Natural killer cell (primary cell): ENCODE data around the gene MAPK8. TPM values are rescaled to one million over a fixed set of nuclear protein-coding genes. Genes with fewer than 3 reads are reported as not detected.

Experiments
- ATAC-seq, 3 donors: fragments of 150-1000 bp in 2 of 3; fragments of 200-7000 bp in 1 of 3; cut with Tn5 transposase; 1 replicate in 1 of 3; 2 replicates in 2 of 3; pipeline ENCODE4 v1.10.0; 2021; ENCODE audit warnings: mild to moderate bottlenecking in 2 of 3, moderate library complexity in 2 of 3
- DNase-seq, 2 donors: peaks; one replicate each; pipeline versions ENCODE4 v3.0.0 to v3.0.0-alpha.2; 2013 to 2021; ENCODE audit warnings: mixed read lengths in 1 of 2
- H3K27ac ChIP-seq: one replicate; pipeline ENCODE4 v1.5.1; 2013; ENCODE audit warnings: mild to moderate bottlenecking, low read length
- H3K27me3 ChIP-seq: one replicate; pipeline ENCODE4 v1.6.1; 2013; ENCODE audit warnings: low read length; ENCODE audit not compliant: control insufficient read depth, insufficient read depth
- H3K36me3 ChIP-seq: one replicate; pipeline ENCODE4 v1.6.1; 2013; ENCODE audit warnings: low read length; ENCODE audit not compliant: control insufficient read depth, insufficient read depth
- H3K4me1 ChIP-seq: one replicate; pipeline ENCODE4 v1.6.1; 2013; ENCODE audit warnings: low read length; ENCODE audit not compliant: control insufficient read depth, insufficient read depth
- H3K4me3 ChIP-seq: one replicate; pipeline ENCODE4 v1.5.1; 2013; ENCODE audit warnings: low read length
- H3K9me3 ChIP-seq: one replicate; pipeline ENCODE4 v1.6.1; 2013; ENCODE audit warnings: low read length; ENCODE audit not compliant: control insufficient read depth, insufficient read depth
- H3K27ac Mint-ChIP-seq, 2 donors: one replicate each; pipeline ENCODE4 v1.8.0; 2022; ENCODE audit warnings: mild to moderate bottlenecking in 2 of 2, mixed read lengths in 2 of 2, moderate library complexity in 1 of 2
- H3K27me3 Mint-ChIP-seq, 2 donors: one replicate each; pipeline ENCODE4 v1.8.0; 2022; ENCODE audit warnings: low read depth in 2 of 2, mixed read lengths in 2 of 2
- H3K36me3 Mint-ChIP-seq: one replicate; pipeline ENCODE4 v1.8.0; 2022; ENCODE audit warnings: mixed read lengths
- H3K4me1 Mint-ChIP-seq, 2 donors: one replicate each; pipeline ENCODE4 v1.8.0; 2022; ENCODE audit warnings: mixed read lengths in 2 of 2
- H3K4me3 Mint-ChIP-seq: one replicate; pipeline ENCODE4 v1.8.0; 2022; ENCODE audit warnings: mild to moderate bottlenecking, moderate library complexity, mixed read lengths
- H3K9me3 Mint-ChIP-seq, 2 donors: one replicate each; pipeline ENCODE4 v1.8.0; 2022; ENCODE audit warnings: mixed read lengths in 2 of 2
- CTCF ChIP-seq: fragments of 200-600 bp; IDR thresholded peaks from one replicate; pipeline ENCODE4 v1.8.0; 2022; ENCODE audit warnings: antibody characterized with exemption
- WGBS: methylation state at CpG from one replicate; pipeline ENCODE4 v1.1.7; 2013; ENCODE audit warnings: missing lambda C conversion rate; ENCODE audit not compliant: insufficient coverage; 5-methylcytosine and 5-hydroxymethylcytosine counted together
- intact Hi-C: fragments of 100-400 bp; cut with micrococcal nuclease; formaldehyde crosslinking; loops from one replicate; pipeline ENCODE4 v1.14.2; 2022
- total RNA-seq, 4 donors: library from RNA; stranded (reverse); fragments of 120-200 nt in 1 of 4; gene quantifications; one replicate each; pipeline versions ENCODE4 v1.2.3 to v1.2.4, GENCODE V29; 2013 to 2022

The MAPK8 gene
- total RNA-seq, 3 donors from 2014 or later (not counting 1 experiment from before 2014, with no cell fraction given): 37.3 to 44.5 (median 40.8) TPM

GRCh38 chr10:48472501-48473069, 166.1 kb downstream of the MAPK8 start:
- Mint-ChIP-seq H3K9me3 (no peaks in the 10 kb centered on the region), H3K4me3 (no peak overlapping the region), H3K27me3 (peaks cover 7 to 12% of the 10 kb centered on the region in 2 donors), H3K36me3 (no peaks in the 10 kb centered on the region), H3K27ac (no peak overlapping the region), H3K4me1 (no peaks in the 10 kb centered on the region)
- DNase-seq (no peak), ATAC-seq (no peak)
- no peaks in the 10 kb centered on the region for H3K4me1 ChIP-seq
- no peak overlapping the region for H3K4me3 ChIP-seq
- no peak for TF ChIP-seq CTCF
- no peaks in the 10 kb centered on the region for H3K9me3 ChIP-seq
- H3K27ac ChIP-seq: no peak overlapping the region
- no peaks in the 10 kb centered on the region for H3K27me3 ChIP-seq
- 40% methylated on average over 1 of the region's 3 CpGs for WGBS
- no peaks in the 10 kb centered on the region for H3K36me3 ChIP-seq
- intact Hi-C loops: no loop called here

- Histone ChIP-seq H3K27me3 (no peaks in the 10 kb centered on the region), H3K27ac (no peak overlapping the region), H3K9me3 (no peaks in the 10 kb centered on the region), H3K4me3 (no peak overlapping the region), H3K36me3 (no peaks in the 10 kb centered on the region), H3K4me1 (no peaks in the 10 kb centered on the region)
- peaks cover 7 to 16% of the 10 kb centered on the region in 2 donors for H3K27me3 Mint-ChIP-seq
- H3K27ac Mint-ChIP-seq: no peak overlapping the region
- intact Hi-C loops: no loop called here
- no peak for TF ChIP-seq CTCF
- DNase-seq (no peak), ATAC-seq (no peak)
- 96% methylated on average over 4 of the region's 5 CpGs for WGBS
- H3K4me1 Mint-ChIP-seq: no peaks in the 10 kb centered on the region
- H3K4me3 Mint-ChIP-seq: no peak overlapping the region
- H3K9me3 Mint-ChIP-seq: no peaks in the 10 kb centered on the region
- H3K36me3 Mint-ChIP-seq: no peaks in the 10 kb centered on the region
Observed at GRCh38 chr10:48473704-48474103, 167.2 kb downstream of the MAPK8 start.

- H3K27me3 Mint-ChIP-seq: peaks cover 8 to 24% of the 10 kb centered on the region in 2 donors
- no peaks in the 10 kb centered on the region for H3K4me1 ChIP-seq
- H3K4me3 ChIP-seq: no peak overlapping the region
- intact Hi-C loops: no loop called here
- DNase-seq (peak in 1 of 2 donors; percentile 1), ATAC-seq (no peak)
- no peak overlapping the region for H3K27ac Mint-ChIP-seq
- no peak overlapping the region for H3K4me3 Mint-ChIP-seq
- H3K9me3 ChIP-seq: no peaks in the 10 kb centered on the region
- H3K36me3 ChIP-seq: no peaks in the 10 kb centered on the region
- H3K36me3 Mint-ChIP-seq: no peaks in the 10 kb centered on the region
- no peaks in the 10 kb centered on the region for H3K4me1 Mint-ChIP-seq
- H3K27me3 ChIP-seq: no peaks in the 10 kb centered on the region
- no peak overlapping the region for H3K27ac ChIP-seq
- no peaks in the 10 kb centered on the region for H3K9me3 Mint-ChIP-seq
- no peak for TF ChIP-seq CTCF
- WGBS: 65% methylated on average over 1 of the region's 3 CpGs
Observed at GRCh38 chr10:48474765-48475365, 168.4 kb downstream of the MAPK8 start.

- no peak for TF ChIP-seq CTCF
- Mint-ChIP-seq H3K27me3 (peaks cover 11 to 25% of the 10 kb centered on the region in 2 donors), H3K4me3 (no peak overlapping the region), H3K9me3 (no peaks in the 10 kb centered on the region), H3K4me1 (no peaks in the 10 kb centered on the region), H3K36me3 (no peaks in the 10 kb centered on the region), H3K27ac (no peak overlapping the region)
- no peaks in the 10 kb centered on the region for H3K27me3 ChIP-seq
- intact Hi-C loops: no loop called here
- H3K9me3 ChIP-seq: no peaks in the 10 kb centered on the region
- no peaks in the 10 kb centered on the region for H3K36me3 ChIP-seq
- H3K4me3 ChIP-seq: no peak overlapping the region
- WGBS: 89% methylated on average over 4 of the region's 4 CpGs
- H3K4me1 ChIP-seq: no peaks in the 10 kb centered on the region
- DNase-seq (peak in 1 of 2 donors; percentile 7), ATAC-seq (no peak)
- H3K27ac ChIP-seq: no peak overlapping the region
Observed at GRCh38 chr10:48475943-48476278, 169.4 kb downstream of the MAPK8 start.
